Activated CD8-positive, alpha-beta memory T cell treated with anti-CD3 and anti-CD28 coated beads, Interleukin-2, amount 50 U/mL, for 24 hours (primary cell): ENCODE data around the gene ADSS1.

Experiments
- DNase-seq: peaks from one replicate; pipeline ENCODE4 v3.0.0-alpha.2; 2020; ENCODE audit errors: extremely low read depth

The ADSS1 gene

DNA sequence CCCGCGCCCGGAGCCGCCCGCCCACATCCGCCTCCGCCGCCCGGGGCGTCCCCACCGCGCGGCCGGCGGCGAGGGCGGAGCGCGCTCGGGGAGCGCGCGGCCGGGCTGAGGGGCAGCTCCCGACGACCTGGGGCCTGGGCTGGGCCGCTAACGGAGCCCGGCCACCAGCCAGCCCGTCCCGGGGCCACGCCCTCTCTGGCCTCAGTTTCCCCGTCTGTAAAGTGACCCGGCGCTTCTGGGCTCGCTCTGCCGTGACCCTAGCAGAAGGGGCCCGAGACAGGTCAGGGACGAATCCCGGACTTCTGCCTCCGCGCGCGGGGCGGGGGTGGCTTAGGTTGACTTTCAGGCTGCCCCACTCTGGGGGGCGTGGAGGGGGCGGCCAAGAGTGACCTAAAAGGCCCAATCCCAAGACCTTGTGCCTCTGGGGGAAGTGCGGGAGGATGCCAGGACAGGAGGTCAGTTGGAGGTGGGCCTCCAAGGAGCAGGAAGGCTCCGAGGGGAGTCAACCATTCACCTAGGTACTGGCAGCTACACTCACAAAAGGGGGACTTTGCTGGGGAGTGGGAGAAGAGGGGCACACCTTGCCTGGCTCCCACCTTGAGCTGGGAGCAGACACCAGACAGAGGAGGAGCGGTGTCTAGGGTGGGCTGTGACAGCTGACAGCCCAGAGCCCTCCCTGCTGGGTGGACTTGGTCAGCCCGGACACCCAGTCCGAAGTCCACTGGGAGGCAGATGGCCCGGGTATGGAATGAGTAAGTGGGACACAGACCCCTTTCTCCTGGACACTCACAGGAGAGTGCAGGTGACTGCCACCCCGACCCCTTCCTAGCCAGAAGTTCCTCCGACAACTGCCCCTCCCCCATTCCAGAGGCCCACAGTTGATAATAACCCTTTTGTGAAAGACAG lies 72.0 kb downstream of the ADSS1 start:
- no peak for DNase-seq

DNA sequence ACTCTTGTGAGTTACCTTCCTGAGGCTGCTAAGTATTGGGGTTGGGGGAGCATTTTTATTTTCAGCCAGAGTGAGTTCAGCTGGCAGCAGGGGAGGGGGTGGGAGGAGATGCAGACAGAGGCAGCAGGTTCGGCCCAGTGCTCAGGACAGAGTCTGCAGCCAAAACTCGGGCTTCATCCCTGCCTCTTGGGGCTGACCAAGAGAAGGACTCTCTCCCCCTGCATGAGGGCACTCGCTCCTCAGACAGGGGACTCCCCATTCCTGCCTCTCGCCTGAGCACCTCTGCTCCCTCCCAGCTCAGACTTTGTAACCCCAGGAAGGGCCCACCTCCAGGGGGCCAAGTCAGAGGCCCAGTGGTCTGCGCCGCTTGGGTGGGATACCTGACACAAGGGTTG lies 72.7 kb downstream of the ADSS1 start:
- DNase-seq, result no peak
